ENCODE measurements around the gene OTOR. TPM values are rescaled to one million over a fixed set of nuclear protein-coding genes. Genes with fewer than 3 reads are reported as not detected.

The OTOR gene
- total and polyA plus RNA-seq, 2 of the 13 experiments (the other 11 are each of a cell fraction or from before 2014, with no cell fraction given), result not detected

DNA sequence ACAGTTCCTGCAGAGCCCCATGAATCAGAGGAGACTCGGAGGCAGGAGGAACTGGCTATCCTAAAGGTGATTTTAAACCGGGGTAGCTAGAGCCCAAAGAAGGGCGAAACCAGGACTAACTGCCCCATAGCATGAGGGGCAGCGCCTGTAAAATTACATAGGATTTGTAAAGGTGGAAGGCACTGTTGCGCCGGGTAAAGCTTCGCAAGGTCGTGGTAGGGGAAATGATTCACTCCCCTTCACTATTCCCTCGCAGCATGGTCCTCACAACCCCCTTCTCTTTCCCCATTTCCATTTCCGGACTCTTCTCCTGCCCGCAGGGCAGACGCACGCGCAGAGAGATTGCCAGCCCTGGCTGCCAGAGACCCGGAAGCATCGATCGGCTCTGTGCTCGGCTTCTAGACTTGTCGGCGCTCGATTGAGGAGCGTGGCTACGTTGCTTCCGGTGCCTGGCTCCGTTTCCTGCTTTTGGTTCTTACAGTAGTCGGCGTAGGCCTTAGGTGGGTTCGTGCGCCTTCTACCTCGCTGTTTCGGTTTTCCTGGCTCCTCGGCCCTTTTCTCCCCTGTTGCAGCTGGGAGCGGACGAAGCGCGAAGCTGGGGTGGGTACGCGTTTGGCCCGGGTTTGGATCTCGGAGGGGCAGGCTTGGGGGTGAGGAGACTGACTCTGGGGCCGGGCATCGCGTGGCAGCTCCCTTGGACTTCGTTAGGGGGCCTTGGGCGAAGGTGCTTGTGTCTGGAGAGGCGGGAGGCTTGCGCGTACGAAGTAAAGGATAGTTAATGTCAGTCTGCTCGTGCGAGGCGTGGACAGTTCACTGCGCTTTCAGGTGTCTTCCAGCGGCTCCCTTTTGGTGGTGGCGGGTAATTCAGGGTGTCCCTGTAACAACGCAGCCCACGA lies 18.3 kb upstream of the OTOR start, which contains the start of gene SNRPB2 (continued):
- TF ChIP-seq YEATS2 (CRISPR knock-in tag; IDR thresholded peaks at IDR 0.05; ENCODE audit: borderline replicate concordance) (peak; percentile 100), PAWR (CRISPR knock-in tag; IDR thresholded peaks at IDR 0.05; ENCODE audit: borderline replicate concordance) (0 out of 2 replicates have a peak, but pooled peaks have one; percentile 92), FOXO1 (CRISPR knock-in tag; IDR thresholded peaks at IDR 0.05) (peak; percentile 88), ZNF383 (CRISPR knock-in tag; IDR thresholded peaks at IDR 0.05; ENCODE audit: borderline replicate concordance) (peak; percentile 99), ZNF530 (CRISPR knock-in tag; IDR thresholded peaks at IDR 0.05; ENCODE audit: low read depth) (peak; percentile 81; the same call in 1 of the 2 replicates), NCOA5 (CRISPR knock-in tag; IDR thresholded peaks at IDR 0.05) (0 out of 2 replicates have a peak, but pooled peaks have one; percentile 28), NR2F2 (IDR thresholded peaks at IDR 0.05; ENCODE audit: borderline replicate concordance, low read depth) (no peak), SETDB1 (CRISPR knock-in tag; IDR thresholded peaks at IDR 0.05; ENCODE audit: borderline replicate concordance) (peak; percentile 100), CREB1 (IDR thresholded peaks at IDR 0.05) (peak; percentile 98), CREB1 (CRISPR knock-in tag; IDR thresholded peaks at IDR 0.05) (peak; percentile 100), FOXK1 (CRISPR knock-in tag; IDR thresholded peaks at IDR 0.05; ENCODE audit: borderline replicate concordance, low read depth) (peak; percentile 99), ZNF549 (CRISPR knock-in tag; IDR thresholded peaks at IDR 0.05) (no peak; the same call in 1 of the 2 replicates), SIN3A (IDR thresholded peaks at IDR 0.05; ENCODE audit: borderline replicate concordance, low read depth, low read length) (peak; percentile 86; the same call in 1 of the 2 replicates)
- TF ChIP-seq, protein P1, sequence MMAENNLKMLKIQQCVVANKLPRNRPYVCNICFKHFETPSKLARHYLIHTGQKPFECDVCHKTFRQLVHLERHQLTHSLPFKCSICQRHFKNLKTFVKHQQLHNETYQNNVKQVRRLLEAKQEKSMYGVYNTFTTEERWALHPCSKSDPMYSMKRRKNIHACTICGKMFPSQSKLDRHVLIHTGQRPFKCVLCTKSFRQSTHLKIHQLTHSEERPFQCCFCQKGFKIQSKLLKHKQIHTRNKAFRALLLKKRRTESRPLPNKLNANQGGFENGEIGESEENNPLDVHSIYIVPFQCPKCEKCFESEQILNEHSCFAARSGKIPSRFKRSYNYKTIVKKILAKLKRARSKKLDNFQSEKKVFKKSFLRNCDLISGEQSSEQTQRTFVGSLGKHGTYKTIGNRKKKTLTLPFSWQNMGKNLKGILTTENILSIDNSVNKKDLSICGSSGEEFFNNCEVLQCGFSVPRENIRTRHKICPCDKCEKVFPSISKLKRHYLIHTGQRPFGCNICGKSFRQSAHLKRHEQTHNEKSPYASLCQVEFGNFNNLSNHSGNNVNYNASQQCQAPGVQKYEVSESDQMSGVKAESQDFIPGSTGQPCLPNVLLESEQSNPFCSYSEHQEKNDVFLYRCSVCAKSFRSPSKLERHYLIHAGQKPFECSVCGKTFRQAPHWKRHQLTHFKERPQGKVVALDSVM (CRISPR knock-in tag; IDR thresholded peaks at IDR 0.05), result peak; percentile 79
- TF ChIP-seq, protein P2, sequence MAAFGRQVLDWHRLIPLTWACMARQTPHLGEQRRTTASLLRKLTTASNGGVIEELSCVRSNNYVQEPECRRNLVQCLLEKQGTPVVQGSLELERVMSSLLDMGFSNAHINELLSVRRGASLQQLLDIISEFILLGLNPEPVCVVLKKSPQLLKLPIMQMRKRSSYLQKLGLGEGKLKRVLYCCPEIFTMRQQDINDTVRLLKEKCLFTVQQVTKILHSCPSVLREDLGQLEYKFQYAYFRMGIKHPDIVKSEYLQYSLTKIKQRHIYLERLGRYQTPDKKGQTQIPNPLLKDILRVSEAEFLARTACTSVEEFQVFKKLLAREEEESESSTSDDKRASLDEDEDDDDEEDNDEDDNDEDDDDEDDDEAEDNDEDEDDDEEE (CRISPR knock-in tag; IDR thresholded peaks at IDR 0.05), result no peak; the same call in 1 of the 2 replicates
- TF ChIP-seq, protein P3, sequence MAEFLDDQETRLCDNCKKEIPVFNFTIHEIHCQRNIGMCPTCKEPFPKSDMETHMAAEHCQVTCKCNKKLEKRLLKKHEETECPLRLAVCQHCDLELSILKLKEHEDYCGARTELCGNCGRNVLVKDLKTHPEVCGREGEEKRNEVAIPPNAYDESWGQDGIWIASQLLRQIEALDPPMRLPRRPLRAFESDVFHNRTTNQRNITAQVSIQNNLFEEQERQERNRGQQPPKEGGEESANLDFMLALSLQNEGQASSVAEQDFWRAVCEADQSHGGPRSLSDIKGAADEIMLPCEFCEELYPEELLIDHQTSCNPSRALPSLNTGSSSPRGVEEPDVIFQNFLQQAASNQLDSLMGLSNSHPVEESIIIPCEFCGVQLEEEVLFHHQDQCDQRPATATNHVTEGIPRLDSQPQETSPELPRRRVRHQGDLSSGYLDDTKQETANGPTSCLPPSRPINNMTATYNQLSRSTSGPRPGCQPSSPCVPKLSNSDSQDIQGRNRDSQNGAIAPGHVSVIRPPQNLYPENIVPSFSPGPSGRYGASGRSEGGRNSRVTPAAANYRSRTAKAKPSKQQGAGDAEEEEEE (CRISPR knock-in tag; IDR thresholded peaks at IDR 0.05; ENCODE audit: borderline replicate concordance), result no peak
- TF ChIP-seq, protein P4, sequence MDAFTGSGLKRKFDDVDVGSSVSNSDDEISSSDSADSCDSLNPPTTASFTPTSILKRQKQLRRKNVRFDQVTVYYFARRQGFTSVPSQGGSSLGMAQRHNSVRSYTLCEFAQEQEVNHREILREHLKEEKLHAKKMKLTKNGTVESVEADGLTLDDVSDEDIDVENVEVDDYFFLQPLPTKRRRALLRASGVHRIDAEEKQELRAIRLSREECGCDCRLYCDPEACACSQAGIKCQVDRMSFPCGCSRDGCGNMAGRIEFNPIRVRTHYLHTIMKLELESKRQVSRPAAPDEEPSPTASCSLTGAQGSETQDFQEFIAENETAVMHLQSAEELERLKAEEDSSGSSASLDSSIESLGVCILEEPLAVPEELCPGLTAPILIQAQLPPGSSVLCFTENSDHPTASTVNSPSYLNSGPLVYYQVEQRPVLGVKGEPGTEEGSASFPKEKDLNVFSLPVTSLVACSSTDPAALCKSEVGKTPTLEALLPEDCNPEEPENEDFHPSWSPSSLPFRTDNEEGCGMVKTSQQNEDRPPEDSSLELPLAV (CRISPR knock-in tag; conservative IDR thresholded peaks at IDR 0.05; ENCODE audit: low read depth), result peak; percentile 36; the same call in 1 of the 2 replicates

Measured in HepG2 (cell line).